Osteoblast (primary cell): ENCODE measurements around the gene FBXO9. TPM values are rescaled to one million over a fixed set of nuclear protein-coding genes. Genes with fewer than 3 reads are reported as not detected.
A peak's percentile ranks its signal among the peaks of the same experiment; 100 is the strongest.

Source experiments
- DNase-seq: peaks from one replicate; pipeline ENCODE4 v3.0.0; 2011; ENCODE audit warnings: low spot score, mixed read lengths; ENCODE audit not compliant: insufficient read length; ENCODE audit errors: missing footprints
- H2AFZ ChIP-seq: 2 replicates; pipeline ENCODE4 v1.6.0; 2011; ENCODE audit warnings: mild to moderate bottlenecking, low read length
- H3K27ac ChIP-seq: 2 replicates; pipeline ENCODE4 v1.5.1; 2011; ENCODE audit warnings: mild to moderate bottlenecking, low read depth, low read length, moderate library complexity
- H3K27me3 ChIP-seq: 2 replicates; pipeline ENCODE4 v1.6.0; 2012; ENCODE audit warnings: mild to moderate bottlenecking, control low read depth, inconsistent platforms, low read length, moderate library complexity; ENCODE audit not compliant: insufficient read depth
- H3K36me3 ChIP-seq: 2 replicates; pipeline ENCODE4 v1.5.1; 2011; ENCODE audit warnings: mild to moderate bottlenecking, low read length, control low read depth, moderate library complexity; ENCODE audit not compliant: insufficient read depth
- H3K4me1 ChIP-seq: 2 replicates; pipeline ENCODE4 v1.5.1; 2011; ENCODE audit warnings: mild to moderate bottlenecking, low read length, control low read depth, moderate library complexity; ENCODE audit not compliant: insufficient read depth
- H3K4me2 ChIP-seq: 2 replicates; pipeline ENCODE4 v1.6.0; 2011; ENCODE audit warnings: mild to moderate bottlenecking, low read length; ENCODE audit not compliant: insufficient read depth
- H3K4me3 ChIP-seq: fragments of 200-600 bp; sonication (generic); 3 replicates; pipeline ENCODE4 v1.5.1; 2012; ENCODE audit warnings: mild to moderate bottlenecking, low read length, inconsistent platforms; ENCODE audit not compliant: insufficient read depth
- H3K79me2 ChIP-seq: 2 replicates; pipeline ENCODE4 v1.6.0; 2012; ENCODE audit warnings: mild to moderate bottlenecking, low read length, control low read depth, inconsistent platforms; ENCODE audit not compliant: insufficient read depth
- H3K9me3 ChIP-seq: 2 replicates; pipeline ENCODE4 v1.5.1; 2011; ENCODE audit warnings: low read depth, low read length, control low read depth
- H4K20me1 ChIP-seq: 2 replicates; pipeline ENCODE4 v1.6.0; 2012; ENCODE audit warnings: mild to moderate bottlenecking, low read length, control low read depth; ENCODE audit not compliant: insufficient read depth
- CTCF ChIP-seq: IDR thresholded peaks from 2 replicates; pipeline ENCODE4 v1.5.1; 2011; ENCODE audit warnings: mild to moderate bottlenecking, low read depth, low read length, moderate library complexity; ENCODE audit errors: extremely low read depth
- total RNA-seq: library from RNA; depleted of rRNA; stranded (reverse); fragments of >200 nt; gene quantifications from 2 replicates; pipeline ENCODE4 v1.2.3, GENCODE V29; 2012

Gene FBXO9
- total RNA-seq, 1 donor: 53.6 TPM

GRCh38 chr6:53115741-53116140 lies 50.5 kb downstream of the FBXO9 start:
- H3K27ac ChIP-seq: no peak overlapping the region
- no peaks in the 10 kb centered on the region for H3K9me3 ChIP-seq

GRCh38 chr6:53119349-53119748 lies 54.1 kb downstream of the FBXO9 start:
- Histone ChIP-seq H3K9me3 (no peaks in the 10 kb centered on the region), H4K20me1 (no peaks in the 10 kb centered on the region), H3K79me2 (no peaks in the 10 kb centered on the region), H3K27ac (no peak overlapping the region), H3K4me2 (no peak overlapping the region), H3K36me3 (no peaks in the 10 kb centered on the region), H3K4me3 (no peak overlapping the region), H3K27me3 (peaks cover 4% of the 10 kb centered on the region), H2AFZ (no peak overlapping the region), H3K4me1 (peaks cover 11% of the 10 kb centered on the region)
- TF ChIP-seq CTCF: no peak
- no peak for DNase-seq

More at GRCh38 chr6:53115741-53116140, 50.5 kb downstream of the FBXO9 start:
- Histone ChIP-seq H3K79me2 (no peaks in the 10 kb centered on the region), H2AFZ (no peak overlapping the region), H3K27me3 (peaks cover 10% of the 10 kb centered on the region), H3K36me3 (no peaks in the 10 kb centered on the region), H3K4me1 (peaks cover 11% of the 10 kb centered on the region), H3K4me3 (no peak overlapping the region), H4K20me1 (no peaks in the 10 kb centered on the region), H3K4me2 (no peak overlapping the region)
- no peak for TF ChIP-seq CTCF
- no peak for DNase-seq

DNA sequence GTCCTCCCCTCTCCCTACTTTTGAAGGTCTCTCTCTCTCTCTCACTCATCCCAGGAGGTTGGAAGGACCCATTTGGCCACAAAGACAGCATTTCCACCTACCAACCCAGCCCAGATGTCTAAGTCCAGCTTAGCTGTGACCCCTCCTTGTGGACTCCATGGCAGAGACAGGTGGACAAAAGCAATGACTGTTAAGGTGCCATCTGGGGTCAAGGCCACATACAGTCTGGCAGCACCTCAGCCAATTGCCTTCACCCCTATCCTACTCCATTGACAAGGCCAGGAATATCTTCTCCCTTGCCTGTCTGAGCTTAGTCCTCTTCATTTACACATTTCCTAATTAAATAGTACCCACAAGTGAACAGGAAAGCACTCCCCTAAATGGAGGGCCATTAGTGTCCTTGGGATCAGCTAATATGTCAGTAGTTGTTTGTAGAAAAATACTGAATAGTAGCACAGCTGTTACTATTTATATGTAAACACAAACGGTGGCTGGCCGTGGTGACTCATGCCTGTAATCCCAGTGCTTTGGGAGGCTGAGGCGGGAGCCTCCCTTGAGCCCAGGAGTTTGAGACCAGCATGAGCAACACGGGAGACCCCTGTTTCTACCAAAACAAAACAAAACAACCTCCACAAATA lies 54.7 kb downstream of the FBXO9 start:
- Histone ChIP-seq H3K4me2 (no peak overlapping the region), H3K36me3 (no peaks in the 10 kb centered on the region), H3K27ac (no peak overlapping the region), H3K4me1 (peaks cover 11% of the 10 kb centered on the region), H3K4me3 (no peak overlapping the region), H2AFZ (peak overlapping the region; percentile 14), H3K9me3 (no peaks in the 10 kb centered on the region), H4K20me1 (no peaks in the 10 kb centered on the region), H3K79me2 (no peaks in the 10 kb centered on the region), H3K27me3 (peaks cover 4% of the 10 kb centered on the region)
- no peak for TF ChIP-seq CTCF
- DNase-seq: peak; percentile 64

- DNase-seq: no peak
- no peaks in the 10 kb centered on the region for H3K9me3 ChIP-seq
- H3K4me1 ChIP-seq: peaks cover 11% of the 10 kb centered on the region
- H3K36me3 ChIP-seq: no peaks in the 10 kb centered on the region
- H3K4me2 ChIP-seq: no peak overlapping the region
- H3K79me2 ChIP-seq: no peaks in the 10 kb centered on the region
- no peaks in the 10 kb centered on the region for H4K20me1 ChIP-seq
- H3K4me3 ChIP-seq: no peak overlapping the region
- H3K27ac ChIP-seq: no peak overlapping the region
- peaks cover 27% of the 10 kb centered on the region for H3K27me3 ChIP-seq
- no peak overlapping the region for H2AFZ ChIP-seq
- TF ChIP-seq CTCF: no peak
Measured at GRCh38 chr6:53124131-53124800, 59.1 kb downstream of the FBXO9 start.
